IgD-negative memory B cell (primary cell): ENCODE measurements around the gene TFE3. TPM values are rescaled to one million over a fixed set of nuclear protein-coding genes. Genes with fewer than 3 reads are reported as not detected.

Experiments used
- H3K27ac Mint-ChIP-seq, 3 donors: one replicate each; pipeline ENCODE4 v1.8.0; 2020 to 2022; ENCODE audit warnings: mild to moderate bottlenecking in 3 of 3, mixed read lengths in 3 of 3, moderate library complexity in 1 of 3
- H3K27me3 Mint-ChIP-seq: one replicate; pipeline ENCODE4 v1.8.0; 2021; ENCODE audit warnings: mixed read lengths
- H3K36me3 Mint-ChIP-seq: one replicate; pipeline ENCODE4 v1.8.0; 2020; ENCODE audit warnings: mild to moderate bottlenecking, mixed read lengths
- H3K4me1 Mint-ChIP-seq, 3 donors: one replicate each; pipeline ENCODE4 v1.8.0; 2020 to 2022; ENCODE audit warnings: mixed read lengths in 3 of 3, mild to moderate bottlenecking in 1 of 3
- H3K4me3 Mint-ChIP-seq, 4 donors: one replicate each; pipeline ENCODE4 v1.8.0; 2020 to 2022; ENCODE audit warnings: mild to moderate bottlenecking in 4 of 4, mixed read lengths in 4 of 4, moderate library complexity in 3 of 4
- H3K9me3 Mint-ChIP-seq, 3 donors: one replicate each; pipeline ENCODE4 v1.8.0; 2020 to 2021; ENCODE audit warnings: mixed read lengths in 3 of 3, mild to moderate bottlenecking in 1 of 3
- polyA plus RNA-seq: library from polyadenylated mRNA; unstranded; fragments of 300-500 nt; fragmentation: Illumina TruSeq; gene quantifications from one replicate; pipeline ENCODE4 v1.2.3, GENCODE V29; 2021

TFE3 gene
- polyA plus RNA-seq, 1 donor from 2014 or later, result 6.7 TPM

DNA sequence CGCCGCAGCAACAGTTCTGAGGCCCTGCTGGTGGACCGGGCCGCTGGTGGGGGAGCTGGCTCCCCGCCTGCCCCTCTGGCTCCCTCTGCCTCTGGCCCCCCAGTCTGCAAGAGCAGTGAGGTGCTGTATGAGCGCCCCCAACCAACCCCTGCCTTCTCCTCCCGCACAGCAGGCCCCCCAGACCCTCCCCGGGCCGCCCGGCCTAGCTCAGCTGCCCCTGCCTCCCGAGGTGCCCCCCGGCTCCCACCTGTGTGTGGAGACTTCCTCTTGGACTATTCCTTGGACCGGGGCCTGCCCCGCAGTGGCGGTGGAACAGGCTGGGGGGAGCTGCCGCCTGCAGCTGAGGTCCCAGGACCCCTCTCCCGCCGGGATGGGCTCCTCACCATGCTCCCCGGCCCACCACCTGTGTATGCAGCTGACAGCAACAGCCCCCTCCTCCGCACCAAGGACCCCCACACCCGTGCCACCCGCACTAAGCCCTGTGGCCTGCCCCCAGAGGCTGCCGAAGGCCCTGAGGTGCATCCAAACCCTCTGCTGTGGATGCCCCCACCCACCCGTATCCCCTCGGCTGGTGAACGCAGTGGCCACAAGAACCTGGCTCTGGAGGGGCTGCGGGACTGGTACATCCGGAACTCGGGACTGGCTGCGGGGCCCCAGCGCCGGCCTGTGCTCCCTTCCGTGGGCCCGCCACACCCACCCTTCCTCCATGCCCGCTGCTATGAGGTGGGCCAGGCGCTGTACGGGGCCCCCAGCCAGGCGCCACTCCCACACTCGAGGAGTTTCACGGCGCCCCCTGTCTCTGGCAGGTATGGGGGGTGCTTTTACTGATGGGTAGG, 24.3 kb upstream of the TFE3 start:
- no peaks in the 10 kb centered on the region for H3K9me3 Mint-ChIP-seq
- peaks cover 3% of the 10 kb centered on the region for H3K36me3 Mint-ChIP-seq
- no peak overlapping the region for H3K27ac Mint-ChIP-seq

DNA sequence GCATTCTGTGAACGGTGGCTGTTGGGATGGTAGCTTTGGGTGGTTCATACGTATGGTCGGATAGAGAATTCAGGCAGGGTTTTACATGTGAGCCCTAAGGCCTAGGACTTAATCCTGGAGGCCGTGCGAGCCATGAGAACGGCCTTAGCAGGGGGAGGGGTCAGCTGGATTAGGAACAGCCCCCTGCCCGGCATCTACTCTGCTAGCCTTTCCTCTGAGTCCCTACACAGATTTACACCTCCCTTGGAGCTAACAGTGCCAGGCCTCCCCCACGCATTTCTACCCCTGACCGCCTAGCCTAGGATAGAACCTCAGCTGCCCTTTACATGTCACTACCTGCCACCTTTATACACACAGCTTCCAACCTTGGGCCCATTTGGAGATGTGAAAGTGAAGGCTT, 23.5 kb upstream of the TFE3 start:
- H3K4me3 Mint-ChIP-seq, result no peak overlapping the region
- H3K36me3 Mint-ChIP-seq, result peaks cover 3% of the 10 kb centered on the region
- H3K27me3 Mint-ChIP-seq, result no peaks in the 10 kb centered on the region
- no peaks in the 10 kb centered on the region for H3K4me1 Mint-ChIP-seq
- H3K27ac Mint-ChIP-seq, result peak overlapping the region in 1 of 3 donors; percentile 26
- H3K9me3 Mint-ChIP-seq, result no peaks in the 10 kb centered on the region

More for the DNA sequence above, 24.3 kb upstream of the TFE3 start:
- Mint-ChIP-seq H3K27me3 (no peaks in the 10 kb centered on the region), H3K4me3 (no peak overlapping the region), H3K4me1 (no peaks in the 10 kb centered on the region)

DNA sequence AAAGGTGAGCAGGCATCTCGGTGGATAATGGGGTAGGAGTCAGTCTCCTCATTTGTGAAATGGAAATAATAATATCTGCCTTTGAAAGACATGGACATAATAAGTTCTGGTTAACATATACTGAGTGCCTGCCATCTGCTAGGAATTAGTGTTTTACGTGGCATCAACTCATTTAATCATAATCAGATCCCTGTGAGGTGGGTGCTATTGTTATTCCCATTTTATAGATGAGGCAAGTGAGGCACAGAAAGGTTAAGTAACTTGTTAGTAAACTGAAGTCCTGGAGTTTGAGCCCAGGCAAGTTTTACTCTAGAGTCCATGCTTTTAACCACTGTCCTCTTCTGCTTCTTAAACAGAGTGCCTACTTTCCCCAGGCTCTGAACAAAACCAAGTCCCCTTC, 23.1 kb upstream of the TFE3 start:
- H3K4me1 Mint-ChIP-seq, result no peaks in the 10 kb centered on the region
- no peak overlapping the region for H3K4me3 Mint-ChIP-seq
- no peaks in the 10 kb centered on the region for H3K27me3 Mint-ChIP-seq
- peak overlapping the region in 1 of 3 donors; percentile 26 for H3K27ac Mint-ChIP-seq
- no peaks in the 10 kb centered on the region for H3K9me3 Mint-ChIP-seq
- peaks cover 3% of the 10 kb centered on the region for H3K36me3 Mint-ChIP-seq

DNA sequence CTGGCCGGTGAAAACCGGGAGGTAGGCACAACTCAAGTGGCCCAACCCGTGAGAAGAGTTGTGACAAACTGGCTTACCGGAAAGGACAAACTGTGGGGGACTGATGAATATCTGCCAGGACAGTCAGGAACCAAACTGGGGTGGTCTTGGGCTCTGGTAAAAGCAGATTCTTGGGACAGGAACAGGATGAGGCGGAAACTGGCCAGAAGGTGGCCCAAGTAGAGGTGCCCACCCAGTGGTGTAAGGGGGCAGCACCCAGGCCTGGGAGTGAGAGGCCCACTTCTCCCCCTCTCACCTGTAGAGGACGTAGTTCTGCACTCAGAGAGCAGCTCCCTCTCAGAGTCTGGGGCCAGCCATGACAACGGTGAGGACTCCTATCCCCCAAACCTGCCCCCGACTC, 21.6 kb upstream of the TFE3 start:
- Mint-ChIP-seq H3K27ac (peak overlapping the region in 1 of 3 donors; percentile 42), H3K9me3 (no peaks in the 10 kb centered on the region), H3K4me3 (no peak overlapping the region), H3K4me1 (no peaks in the 10 kb centered on the region), H3K36me3 (peaks cover 3% of the 10 kb centered on the region), H3K27me3 (no peaks in the 10 kb centered on the region)

DNA sequence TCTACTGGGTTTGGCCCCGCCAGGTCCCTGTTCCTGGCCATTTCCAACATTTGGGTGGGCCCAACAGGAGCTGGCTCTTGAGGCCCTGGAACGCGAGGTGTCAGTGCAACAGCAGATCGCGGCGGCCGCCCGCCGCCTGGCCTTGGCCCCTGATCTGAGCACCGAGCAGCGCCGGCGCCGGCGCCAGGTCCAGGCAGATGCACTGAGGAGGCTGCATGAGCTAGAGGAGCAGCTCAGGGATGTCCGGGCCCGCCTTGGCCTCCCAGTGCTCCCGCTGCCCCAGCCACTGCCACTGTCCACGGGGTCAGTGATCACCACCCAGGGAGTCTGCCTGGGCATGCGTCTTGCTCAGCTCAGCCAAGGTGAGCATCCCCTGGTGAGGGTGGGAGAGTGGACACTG, 21.1 kb upstream of the TFE3 start:
- Mint-ChIP-seq H3K4me3 (no peak overlapping the region), H3K36me3 (peaks cover 3% of the 10 kb centered on the region), H3K27ac (no peak overlapping the region), H3K9me3 (no peaks in the 10 kb centered on the region), H3K4me1 (no peaks in the 10 kb centered on the region), H3K27me3 (no peaks in the 10 kb centered on the region)

DNA sequence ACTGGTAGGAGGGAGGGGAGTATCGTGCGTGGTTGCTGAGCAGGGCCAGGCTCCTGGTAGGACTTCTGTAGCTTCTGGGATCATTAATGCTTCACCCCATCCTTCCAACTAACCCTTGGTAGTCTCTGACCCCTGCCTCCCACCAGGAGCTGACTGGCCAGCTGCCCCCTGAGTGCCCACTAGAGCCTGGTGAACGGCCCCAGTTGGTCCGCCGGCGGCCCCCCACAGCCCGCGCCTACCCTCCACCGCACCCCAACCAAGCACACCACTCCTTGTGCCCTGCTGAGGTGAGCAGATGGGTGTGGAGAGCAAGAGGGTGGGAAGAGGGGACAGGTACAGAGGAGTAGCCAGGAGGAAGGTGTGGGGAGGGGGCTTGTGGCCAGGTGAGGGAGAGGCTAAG, 20.6 kb upstream of the TFE3 start:
- no peak overlapping the region for H3K4me3 Mint-ChIP-seq
- H3K36me3 Mint-ChIP-seq, result peaks cover 3% of the 10 kb centered on the region
- H3K9me3 Mint-ChIP-seq, result no peaks in the 10 kb centered on the region
- H3K27me3 Mint-ChIP-seq, result no peaks in the 10 kb centered on the region
- H3K27ac Mint-ChIP-seq, result no peak overlapping the region
- H3K4me1 Mint-ChIP-seq, result no peaks in the 10 kb centered on the region

DNA sequence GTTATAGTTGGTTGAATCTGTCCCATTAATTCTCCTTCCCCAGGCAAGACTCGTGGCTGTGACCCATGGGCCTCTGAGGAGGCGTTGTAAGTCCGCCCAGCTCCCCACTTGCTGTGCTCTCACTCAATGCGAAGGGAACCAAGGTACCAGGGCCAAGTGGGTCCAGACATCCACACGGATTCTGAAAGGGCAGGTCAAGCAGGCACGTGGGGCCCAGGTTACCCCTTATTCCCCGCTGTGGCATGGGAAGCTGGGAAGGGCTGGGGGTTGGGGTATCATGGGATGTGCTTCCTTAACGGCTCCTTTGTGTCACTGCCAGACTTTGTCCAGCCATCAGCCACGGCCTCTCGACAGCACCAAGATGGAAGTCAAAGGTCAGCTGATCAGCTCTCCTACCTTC, 18.8 kb upstream of the TFE3 start:
- Mint-ChIP-seq H3K9me3 (no peaks in the 10 kb centered on the region), H3K4me1 (no peaks in the 10 kb centered on the region), H3K27ac (no peak overlapping the region), H3K36me3 (peaks cover 3% of the 10 kb centered on the region), H3K4me3 (no peak overlapping the region), H3K27me3 (no peaks in the 10 kb centered on the region)

DNA sequence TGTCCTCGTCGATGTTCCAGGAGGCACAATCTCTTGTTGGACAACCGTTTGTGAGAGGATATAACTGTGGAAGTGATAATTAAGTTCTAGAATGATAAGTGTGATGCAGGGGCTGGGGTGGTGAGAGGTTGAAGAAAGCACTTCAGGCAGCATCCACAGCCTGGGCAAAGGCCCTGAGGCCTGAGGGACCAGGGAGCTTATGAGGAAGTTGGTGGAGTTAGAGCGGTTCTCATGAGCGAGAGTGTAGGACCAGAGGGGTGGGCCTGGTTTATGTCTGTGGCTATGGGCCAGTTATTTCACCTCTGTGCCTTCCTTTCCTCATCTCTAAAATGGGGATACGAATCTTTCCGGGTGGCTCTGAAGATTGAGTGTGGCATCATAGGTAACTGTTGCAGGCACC, 18.3 kb upstream of the TFE3 start:
- Mint-ChIP-seq H3K9me3 (no peaks in the 10 kb centered on the region), H3K27ac (no peak overlapping the region), H3K4me1 (no peaks in the 10 kb centered on the region), H3K36me3 (peaks cover 3% of the 10 kb centered on the region), H3K4me3 (peak overlapping the region in 1 of 4 donors; percentile 52), H3K27me3 (no peaks in the 10 kb centered on the region)

DNA sequence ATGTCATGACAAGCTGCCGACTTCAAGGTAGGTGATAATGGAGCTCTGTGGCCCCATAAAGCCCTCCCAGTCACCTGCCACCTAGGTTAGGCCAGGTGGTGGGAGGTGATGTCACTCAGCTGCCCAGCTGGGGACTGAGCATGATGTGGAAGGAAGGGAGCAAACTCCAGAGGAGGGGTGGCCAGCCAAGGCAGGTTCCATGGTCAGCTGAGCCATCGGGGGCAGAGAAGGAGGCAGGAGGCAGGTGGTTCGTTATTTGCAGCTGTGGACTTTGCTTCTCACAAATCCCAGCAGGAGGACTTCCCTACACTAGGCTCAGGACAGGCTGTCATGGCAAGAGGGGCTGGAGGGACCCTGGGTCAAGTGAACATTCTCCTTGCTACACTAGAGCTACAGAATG, 17.8 kb upstream of the TFE3 start:
- Mint-ChIP-seq H3K9me3 (no peaks in the 10 kb centered on the region), H3K36me3 (peaks cover 4% of the 10 kb centered on the region), H3K4me1 (peaks cover 0 to 2% (median 0%) of the 10 kb centered on the region in 3 donors), H3K27ac (no peak overlapping the region), H3K27me3 (no peaks in the 10 kb centered on the region), H3K4me3 (no peak overlapping the region)

DNA sequence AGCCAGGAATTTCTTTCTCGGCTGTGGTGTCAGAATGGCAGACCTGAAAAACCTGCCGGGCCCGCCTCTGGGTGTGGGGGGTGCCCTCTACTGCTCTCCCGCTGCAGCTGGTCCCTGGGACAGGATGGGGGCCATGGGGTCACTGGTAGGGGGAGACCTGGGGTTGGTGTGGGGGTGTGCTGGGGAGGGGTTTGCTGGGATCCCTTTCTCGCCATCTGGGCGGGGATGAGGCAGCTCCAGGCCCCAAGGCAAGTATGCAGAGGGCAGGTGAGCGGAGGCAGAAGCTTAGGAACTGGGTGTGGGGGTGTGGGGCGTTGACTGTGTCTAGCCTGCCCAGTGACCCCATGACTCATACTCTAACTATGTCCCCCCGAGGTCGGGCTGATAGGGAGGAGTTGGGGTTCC, 16.5 kb upstream of the TFE3 start:
- Mint-ChIP-seq H3K27me3 (no peaks in the 10 kb centered on the region), H3K9me3 (no peaks in the 10 kb centered on the region), H3K36me3 (peaks cover 6% of the 10 kb centered on the region), H3K4me1 (peaks cover 0 to 6% (median 2%) of the 10 kb centered on the region in 3 donors), H3K27ac (peak overlapping the region in 1 of 3 donors; percentile 35), H3K4me3 (no peak overlapping the region)

DNA sequence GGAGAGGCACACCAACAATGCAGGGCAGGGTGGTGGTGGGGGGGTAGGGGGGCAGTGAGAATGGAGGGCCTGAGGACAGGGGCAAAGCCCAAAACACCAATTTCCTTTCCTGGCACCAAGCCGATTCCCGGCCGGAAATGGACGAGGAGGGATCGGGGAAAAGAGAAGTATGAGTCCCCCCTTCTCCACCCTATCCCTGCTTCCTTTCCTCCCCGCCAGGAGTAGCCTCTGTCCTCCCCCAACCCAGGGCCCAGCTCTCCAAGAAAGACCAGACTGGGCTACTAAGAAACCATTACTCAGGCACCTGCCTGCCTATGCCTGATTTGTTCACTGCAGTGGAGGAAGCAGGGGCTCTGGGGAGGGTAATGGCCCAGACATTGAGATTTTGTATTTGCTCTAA, 16.0 kb upstream of the TFE3 start:
- Mint-ChIP-seq H3K9me3 (no peaks in the 10 kb centered on the region), H3K4me1 (peaks cover 0 to 8% (median 2%) of the 10 kb centered on the region in 3 donors), H3K36me3 (peaks cover 6% of the 10 kb centered on the region), H3K27ac (peak overlapping the region in 1 of 3 donors; percentile 35), H3K4me3 (no peak overlapping the region), H3K27me3 (no peaks in the 10 kb centered on the region)

DNA sequence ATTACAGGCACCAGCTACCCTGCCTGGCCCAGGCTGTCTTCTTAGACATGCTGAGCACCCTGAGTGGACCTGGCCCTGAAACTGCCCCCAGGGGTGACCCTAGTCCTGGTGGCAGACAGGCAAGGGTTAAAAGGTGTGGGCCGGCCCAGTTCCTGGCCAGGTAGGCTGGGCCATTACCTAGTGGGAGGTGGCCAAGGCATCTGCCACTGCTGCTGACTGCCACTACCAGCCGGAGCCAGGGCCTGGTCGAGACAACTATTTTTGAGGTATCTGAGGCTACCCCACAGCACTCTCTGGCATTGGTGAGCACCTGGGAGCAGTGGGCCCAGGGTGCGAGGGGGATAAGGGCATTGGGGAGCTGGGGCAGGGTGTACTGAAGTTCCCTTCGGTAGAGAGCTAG, 15.6 kb upstream of the TFE3 start, which contains the start of gene CCDC120:
Gene CCDC120 (plus strand): TSS at position 206 of the 400 bp plus-strand sequence. CDS start 3,043 bp downstream, outside the sequence.
- no peaks in the 10 kb centered on the region for H3K9me3 Mint-ChIP-seq
- H3K4me1 Mint-ChIP-seq, result peaks cover 0 to 11% (median 3%) of the 10 kb centered on the region in 3 donors
- peaks cover 6% of the 10 kb centered on the region for H3K36me3 Mint-ChIP-seq
- H3K27me3 Mint-ChIP-seq, result no peaks in the 10 kb centered on the region
- no peak within 1 kb of the TSS for H3K4me3 Mint-ChIP-seq
- peak within 1 kb of the TSS in 1 of 3 donors; percentile 35 for H3K27ac Mint-ChIP-seq

DNA sequence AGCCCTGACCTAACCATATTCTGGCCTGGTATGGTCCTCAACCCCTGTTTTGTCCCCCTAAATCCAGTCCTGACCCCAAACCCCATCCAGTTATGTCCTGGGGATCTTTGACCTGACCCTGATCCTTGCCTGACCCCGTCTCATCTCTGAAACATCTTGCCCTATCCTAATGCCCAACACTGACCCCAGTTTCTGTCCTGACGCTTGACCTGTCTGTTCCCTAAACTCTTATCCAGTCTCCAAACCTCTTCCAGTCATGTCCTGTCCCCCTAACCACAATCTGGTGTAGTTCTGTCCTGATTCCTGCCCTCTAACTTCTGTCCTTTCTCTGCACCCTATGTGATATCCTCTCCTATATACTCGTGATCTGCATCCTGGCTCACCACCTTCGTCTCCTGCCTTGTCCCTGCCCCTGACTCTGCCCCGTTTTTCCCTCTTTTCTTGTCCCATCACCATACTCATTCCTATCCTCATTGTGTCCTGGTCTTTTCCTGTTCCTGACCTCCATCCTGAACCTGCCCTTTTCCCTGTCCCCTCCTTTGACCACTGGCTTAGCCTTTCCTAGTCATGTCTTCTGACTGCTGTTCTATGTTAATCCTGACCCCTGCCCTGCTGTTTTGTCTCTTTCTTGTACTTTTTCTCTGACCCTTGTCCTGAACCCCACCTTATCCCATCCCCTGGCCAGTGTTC, 11.1 kb upstream of the TFE3 start:
- Mint-ChIP-seq H3K9me3 (peaks cover 0 to 3% (median 0%) of the 10 kb centered on the region in 3 donors), H3K27me3 (peaks cover 4% of the 10 kb centered on the region), H3K4me3 (peak overlapping the region; percentile 78 to 89 (median 84)), H3K36me3 (peaks cover 3% of the 10 kb centered on the region), H3K27ac (peak overlapping the region in 2 of 3 donors; percentile 12 to 86), H3K4me1 (peaks cover 4 to 17% (median 13%) of the 10 kb centered on the region in 3 donors)

DNA sequence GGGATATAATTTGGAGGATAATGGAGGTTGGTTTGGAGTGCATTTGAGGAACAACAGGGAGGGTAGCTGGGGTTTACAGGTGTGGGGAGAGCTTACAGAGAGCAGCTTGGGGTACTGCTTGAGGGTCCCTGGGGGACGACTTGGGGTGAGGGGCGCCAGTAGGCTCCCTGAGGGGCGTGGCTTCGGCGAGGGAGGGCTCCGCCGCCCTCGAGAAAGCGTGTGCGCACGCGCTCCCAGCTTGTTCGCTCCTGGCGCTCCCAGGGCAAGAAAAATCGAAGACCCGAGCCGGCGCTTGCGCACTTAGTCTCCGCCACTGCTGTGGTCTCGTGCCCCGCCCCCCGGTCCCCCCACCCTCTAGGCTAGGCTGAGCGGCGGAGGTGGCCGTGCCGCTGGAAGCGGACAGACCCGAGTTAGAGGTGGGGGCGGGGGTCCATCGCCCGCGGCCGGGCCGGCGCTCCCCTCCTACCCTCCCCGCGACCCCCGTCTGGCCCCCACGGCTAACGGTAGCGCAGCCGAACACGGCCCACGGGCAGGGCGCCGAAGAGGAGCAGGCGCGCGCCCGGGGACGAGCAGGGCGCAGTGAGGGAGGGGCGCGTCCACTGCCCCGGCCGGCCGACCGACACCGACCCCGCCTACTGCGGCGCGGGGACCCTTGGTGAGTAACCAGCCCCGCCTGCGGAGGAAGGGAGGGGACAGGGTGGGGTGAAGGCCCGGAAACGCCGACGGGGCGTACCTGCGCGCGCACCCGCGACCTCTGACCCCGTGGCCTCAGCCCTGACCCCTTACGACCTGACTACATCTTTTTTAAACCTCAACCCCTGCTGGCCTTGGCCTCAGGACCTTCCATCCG, 10.3 kb upstream of the TFE3 start:
- peaks cover 0 to 3% (median 0%) of the 10 kb centered on the region in 3 donors for H3K9me3 Mint-ChIP-seq
- H3K27ac Mint-ChIP-seq, result peak overlapping the region in 2 of 3 donors; percentile 48 to 86
- peaks cover 4% of the 10 kb centered on the region for H3K27me3 Mint-ChIP-seq
- peak overlapping the region; percentile 78 to 89 (median 84) for H3K4me3 Mint-ChIP-seq
- peaks cover 4 to 17% (median 13%) of the 10 kb centered on the region in 3 donors for H3K4me1 Mint-ChIP-seq
- H3K36me3 Mint-ChIP-seq, result peaks cover 3% of the 10 kb centered on the region

DNA sequence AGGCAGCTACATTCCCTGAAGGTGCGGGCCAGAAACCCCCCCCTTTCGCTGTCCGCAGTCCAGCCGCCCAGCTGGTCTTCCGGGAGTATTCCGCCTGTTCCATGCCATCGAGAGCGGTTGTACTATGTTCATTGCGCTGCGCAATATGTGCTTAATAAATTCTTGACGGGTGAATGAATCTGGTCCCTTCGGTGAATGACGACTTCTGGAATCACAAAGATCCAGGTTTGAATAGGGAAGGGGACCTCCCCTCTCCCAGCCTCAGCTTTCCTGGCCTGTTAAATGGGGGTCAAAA, 777 bp upstream of the TFE3 start:
- Mint-ChIP-seq H3K27ac (peak overlapping the region; percentile 93 to 95 (median 95)), H3K36me3 (no peaks in the 10 kb centered on the region), H3K4me1 (peaks cover 8 to 16% (median 14%) of the 10 kb centered on the region in 3 donors), H3K27me3 (no peaks in the 10 kb centered on the region), H3K9me3 (peaks cover 0 to 3% (median 0%) of the 10 kb centered on the region in 3 donors), H3K4me3 (peak overlapping the region; percentile 77 to 96 (median 88))
